Adrenal gland (tissue), 12 donors: ENCODE measurements around the gene EFCAB14. TPM values are rescaled to one million over a fixed set of nuclear protein-coding genes. Genes with fewer than 3 reads are reported as not detected.

ENCODE experiments used
- DNase-seq, 7 donors: peaks; one replicate each; pipeline ENCODE4 v3.0.0-alpha.2; 2019 to 2020
- H3K27ac ChIP-seq, 5 donors: fragments of 200-600 bp; sonication (generic) in 4 of 5; 1 replicate in 3 of 5; 2 replicates in 2 of 5; pipeline versions ENCODE4 v1.5.1 to v1.8.0; 2016 to 2020; ENCODE audit warnings: mild to moderate bottlenecking in 1 of 5
- H3K27me3 ChIP-seq: fragments of 200-600 bp; 2 replicates; pipeline ENCODE4 v1.8.0; 2021
- H3K36me3 ChIP-seq, 2 donors: fragments of 200-600 bp; replicated peaks in 1 of 2; 1 replicate in 1 of 2; 2 replicates in 1 of 2; pipeline versions ENCODE4 v1.5.1 to v1.8.0; 2018 to 2022
- H3K4me1 ChIP-seq, 2 donors: fragments of 200-600 bp; replicated peaks in 1 of 2; 1 replicate in 1 of 2; 2 replicates in 1 of 2; pipeline versions ENCODE4 v1.5.1 to v1.8.0; 2018 to 2021
- H3K4me3 ChIP-seq, 4 donors: fragments of 200-600 bp; sonication (generic) in 3 of 4; one replicate each; pipeline ENCODE4 v1.5.1; 2016 to 2018
- H3K9me3 ChIP-seq, 3 donors: fragments of 200-600 bp; sonication (generic) in 1 of 3; replicated peaks in 1 of 3; 1 replicate in 2 of 3; 2 replicates in 1 of 3; pipeline versions ENCODE4 v1.5.1 to v1.8.0; 2016 to 2021
- POLR2A ChIP-seq, 2 donors: fragments of 450-650 bp; IDR thresholded peaks; one replicate each; pipeline ENCODE4 v1.6.1; 2017; ENCODE audit warnings: antibody characterized with exemption in 2 of 2, mild to moderate bottlenecking in 2 of 2, moderate library complexity in 1 of 2
- WGBS, 4 donors: extraction: QIAGEN DNeasy Blood & Tissue Kit in 2 of 4; methylation state at CpG; one replicate each; pipeline versions ENCODE4 v1.1.5 to v1.1.7; 2013 to 2017; 5-methylcytosine and 5-hydroxymethylcytosine counted together
- intact Hi-C, 2 donors: fragments of 100-400 bp; cut with DNase I; formaldehyde crosslinking; loops; one replicate each; pipeline versions ENCODE4 v1.14.1 to v1.15.0; 2022 to 2023
- polyA plus RNA-seq, 3 donors: library from polyadenylated mRNA; stranded (reverse); fragments of 200-250 nt in 2 of 3; fragments of 350-450 nt in 1 of 3; fragmentation: Illumina TruSeq in 1 of 3; extraction: RNeasy Lipid Tissue Mini Kit (QIAGEN cat#74804) in 1 of 3; gene quantifications; one replicate each; pipeline ENCODE4 v1.2.3, GENCODE V29; 2013 to 2014
- total RNA-seq, 9 donors: library from RNA; depleted of rRNA in 4 of 9; stranded (reverse); fragments of >200 nt in 4 of 9; fragments of 120-200 nt in 1 of 9; fragmentation: NEBNext Ultra II Directional in 1 of 9; extraction: Animal tissue kit (Norgen Biotek cat#: 25700) in 1 of 9; gene quantifications; one replicate each; pipeline versions ENCODE4 v1.1.0 to v1.2.4, GENCODE V29; 2013 to 2023
- TF ChIP-seq, protein P1 (sequence below), 6 experiments: fragments of 450-650 bp in 4 of 6; fragments of 200-600 bp in 2 of 6; sonication (generic) in 1 of 6; IDR thresholded peaks; 1 replicate in 5 of 6; 2 replicates in 1 of 6; pipeline versions ENCODE4 v1.5.1 to v1.8.0; 2016 to 2021; ENCODE audit warnings: antibody characterized with exemption in 6 of 6, mild to moderate bottlenecking in 2 of 6, moderate library complexity in 1 of 6
- donor health status: healthy with polysubstance abuse.
- donor health status: Bipolar disorder and iron deficiency.
- donor health status: DM: yes; HTN: yes; CAD: no.
- donor health status: DM: no; HTN: no; CAD: no.
- donor health status: DM: no; HTN: no; CAD: no.
- donor health status: DM: yes; HTN: yes; CAD: no.

Gene EFCAB14
- total and polyA plus RNA-seq, 12 donors = 17.9 to 138 (median 77.3) TPM

- Histone ChIP-seq H3K36me3 (peaks cover 0 to 32% of the 10 kb centered on the region in 2 donors), H3K27ac (no peak overlapping the region), H3K27me3 (no peaks in the 10 kb centered on the region), H3K4me1 (no peaks in the 10 kb centered on the region), H3K9me3 (no peaks in the 10 kb centered on the region), H3K4me3 (no peak overlapping the region)
- TF ChIP-seq, protein P1, sequence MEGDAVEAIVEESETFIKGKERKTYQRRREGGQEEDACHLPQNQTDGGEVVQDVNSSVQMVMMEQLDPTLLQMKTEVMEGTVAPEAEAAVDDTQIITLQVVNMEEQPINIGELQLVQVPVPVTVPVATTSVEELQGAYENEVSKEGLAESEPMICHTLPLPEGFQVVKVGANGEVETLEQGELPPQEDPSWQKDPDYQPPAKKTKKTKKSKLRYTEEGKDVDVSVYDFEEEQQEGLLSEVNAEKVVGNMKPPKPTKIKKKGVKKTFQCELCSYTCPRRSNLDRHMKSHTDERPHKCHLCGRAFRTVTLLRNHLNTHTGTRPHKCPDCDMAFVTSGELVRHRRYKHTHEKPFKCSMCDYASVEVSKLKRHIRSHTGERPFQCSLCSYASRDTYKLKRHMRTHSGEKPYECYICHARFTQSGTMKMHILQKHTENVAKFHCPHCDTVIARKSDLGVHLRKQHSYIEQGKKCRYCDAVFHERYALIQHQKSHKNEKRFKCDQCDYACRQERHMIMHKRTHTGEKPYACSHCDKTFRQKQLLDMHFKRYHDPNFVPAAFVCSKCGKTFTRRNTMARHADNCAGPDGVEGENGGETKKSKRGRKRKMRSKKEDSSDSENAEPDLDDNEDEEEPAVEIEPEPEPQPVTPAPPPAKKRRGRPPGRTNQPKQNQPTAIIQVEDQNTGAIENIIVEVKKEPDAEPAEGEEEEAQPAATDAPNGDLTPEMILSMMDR (IDR thresholded peaks at IDR 0.05) = no peak
- TF ChIP-seq POLR2A (IDR thresholded peaks at IDR 0.05) = no peak
- DNase-seq = no peak
- WGBS, 4 donors = 95 to 100% (median 96%) methylated on average over 1 of the region's 1 CpG
- intact Hi-C loops = no loop called here
These were observed 42.4 kb downstream of the EFCAB14 start for GRCh38 chr1:46676531-46676930.

- Histone ChIP-seq H3K4me1 (no peaks in the 10 kb centered on the region), H3K4me3 (no peak overlapping the region), H3K27ac (peak overlapping the region in 1 of 5 donors; percentile 15), H3K9me3 (no peaks in the 10 kb centered on the region), H3K36me3 (peaks cover 0 to 24% of the 10 kb centered on the region in 2 donors), H3K27me3 (no peaks in the 10 kb centered on the region)
- 85 to 100% (median 86%) methylated on average over 1 of the region's 1 CpG for WGBS, 4 donors
- DNase-seq = no peak
- TF ChIP-seq, protein P1 (IDR thresholded peaks at IDR 0.05) = no peak
- no peak for TF ChIP-seq POLR2A (IDR thresholded peaks at IDR 0.05)
- intact Hi-C loops = no loop called here
These were observed 43.2 kb downstream of the EFCAB14 start for GRCh38 chr1:46675549-46676314.

GRCh38 chr1:46673749-46674182 lies 45.1 kb downstream of the EFCAB14 start:
- intact Hi-C loops = no loop called here
- peak in 2 of 7 donors; percentile 7 to 23 for DNase-seq
- TF ChIP-seq, protein P1 (IDR thresholded peaks at IDR 0.05) = no peak
- TF ChIP-seq POLR2A (IDR thresholded peaks at IDR 0.05) = no peak
- H3K27me3 ChIP-seq = no peaks in the 10 kb centered on the region
- no peaks in the 10 kb centered on the region for H3K4me1 ChIP-seq
- no peak overlapping the region for H3K27ac ChIP-seq
- WGBS, 4 donors = 35 to 65% (median 48%) methylated on average over 4 of the region's 4 CpGs
- no peaks in the 10 kb centered on the region for H3K9me3 ChIP-seq
- H3K4me3 ChIP-seq = no peak overlapping the region
- H3K36me3 ChIP-seq = peaks cover 0 to 15% of the 10 kb centered on the region in 2 donors

DNA sequence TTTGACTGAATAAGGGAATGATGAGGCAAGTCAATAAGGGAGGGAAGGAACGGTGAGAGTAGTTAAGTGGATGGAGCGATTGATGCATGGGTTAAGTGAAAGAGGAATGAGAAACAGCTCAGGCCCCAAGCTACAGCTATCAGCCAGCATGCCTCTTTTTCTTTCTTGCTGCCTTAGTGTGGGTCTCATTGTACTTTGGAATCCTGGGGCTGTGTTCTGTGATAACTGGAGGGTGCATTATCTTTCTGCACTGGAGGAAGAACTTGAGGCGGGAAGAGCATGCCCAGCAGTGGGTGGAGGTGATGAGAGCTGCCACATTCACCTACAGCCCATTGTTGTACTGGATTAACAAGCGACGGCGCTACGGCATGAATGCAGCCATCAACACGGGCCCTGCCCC lies 46.2 kb downstream of the EFCAB14 start:
- TF ChIP-seq POLR2A (IDR thresholded peaks at IDR 0.05) = no peak
- no peaks in the 10 kb centered on the region for H3K4me1 ChIP-seq
- H3K27me3 ChIP-seq = no peaks in the 10 kb centered on the region
- intact Hi-C loops = no loop called here
- no peak for DNase-seq
- no peak overlapping the region for H3K4me3 ChIP-seq
- peaks cover 0 to 7% of the 10 kb centered on the region in 2 donors for H3K36me3 ChIP-seq
- no peak overlapping the region for H3K27ac ChIP-seq
- no peaks in the 10 kb centered on the region for H3K9me3 ChIP-seq
- 67 to 84% (median 81%) methylated on average over 6 to 8 of the region's 8 CpGs for WGBS, 4 donors

GRCh38 chr1:46671554-46671953 lies 47.4 kb downstream of the EFCAB14 start, which contains the start of gene TEX38:
Gene TEX38, plus strand, starts transcription at chr1:46671854. Its CDS starts 81 bp downstream, at chr1:46671935.
- Histone ChIP-seq H3K27me3 (no peaks in the 10 kb centered on the region), H3K36me3 (no peaks in the 10 kb centered on the region), H3K27ac (no peak within 1 kb of the TSS), H3K9me3 (no peaks in the 10 kb centered on the region), H3K4me3 (no peak within 1 kb of the TSS), H3K4me1 (peaks cover 8 to 10% of the 10 kb centered on the region in 2 donors)
- intact Hi-C loops = no loop called here
- DNase-seq = no peak
- no peak for TF ChIP-seq POLR2A (IDR thresholded peaks at IDR 0.05)
- TF ChIP-seq, protein P1 (IDR thresholded peaks at IDR 0.05) = no peak
- WGBS, 4 donors = 91 to 100% (median 95%) methylated on average over 2 to 3 of the region's 3 CpGs
